PC-9 (cell line): ENCODE measurements around the gene MAP4K3. TPM values are rescaled to one million over a fixed set of nuclear protein-coding genes. Genes with fewer than 3 reads are reported as not detected.

Experiments used
- BruUV-seq: library from RNA; stranded (reverse); fragments of 400-500 nt; replicated peaks from 2 replicates; lab custom pipeline; 2021; lab: Mats Ljungman, UMichigan
- CTCF ChIA-PET: fragments of 300-600 bp; sonication (Branson Sonifier 250); formaldehyde crosslinking; loops from one replicate; lab custom pipeline; 2022; ENCODE audit warnings: antibody characterized with exemption; lab: Charles Lee
- POLR2A ChIA-PET: fragments of 300-600 bp; sonication (Branson Sonifier 250); formaldehyde crosslinking; loops from one replicate; lab custom pipeline; 2022; ENCODE audit warnings: antibody characterized with exemption; ENCODE audit not compliant: unreplicated experiment; lab: Charles Lee
- DNase-seq, 2 experiments: peaks; one replicate each; pipeline versions ENCODE4 v3.0.0 to v3.0.0-alpha.2; 2015 to 2022; ENCODE audit warnings: mixed read lengths in 1 of 2
- H2AFZ ChIP-seq: fragments of 200-600 bp; sonication (generic); 2 replicates; pipeline ENCODE4 v1.8.1; 2017; ENCODE audit warnings: antibody characterized with exemption
- H3F3A ChIP-seq: fragments of 200-600 bp; sonication (generic); 2 replicates; pipeline ENCODE4 v1.8.1; 2017; ENCODE audit warnings: antibody characterized with exemption, mild to moderate bottlenecking, low read depth; ENCODE audit not compliant: insufficient read depth
- H3K27ac ChIP-seq: fragments of 200-600 bp; sonication (generic); 2 replicates; pipeline ENCODE4 v1.6.1; 2016; ENCODE audit warnings: mixed run types
- H3K27me3 ChIP-seq: fragments of 200-600 bp; sonication (generic); 2 replicates; pipeline ENCODE4 v1.6.1; 2016; ENCODE audit warnings: low read depth, mixed run types; ENCODE audit not compliant: insufficient read depth
- H3K36me3 ChIP-seq: fragments of 200-600 bp; sonication (generic); 2 replicates; pipeline ENCODE4 v1.6.1; 2016; ENCODE audit warnings: low read depth, mixed run types
- H3K4me1 ChIP-seq: fragments of 200-600 bp; sonication (generic); replicated peaks from 2 replicates; pipeline ENCODE4 v1.6.1; 2016; ENCODE audit warnings: mixed run types; ENCODE audit not compliant: insufficient read depth
- H3K4me2 ChIP-seq: fragments of 200-600 bp; sonication (generic); 2 replicates; pipeline ENCODE4 v1.6.1; 2017; ENCODE audit warnings: mixed run types
- H3K4me3 ChIP-seq: fragments of 200-600 bp; sonication (generic); 2 replicates; pipeline ENCODE4 v1.6.1; 2016; ENCODE audit warnings: mixed run types
- H3K79me2 ChIP-seq: fragments of 200-600 bp; sonication (generic); 2 replicates; pipeline ENCODE4 v1.6.1; 2017; ENCODE audit warnings: low read depth, mixed run types
- H3K9me2 ChIP-seq: fragments of 200-600 bp; sonication (generic); 2 replicates; pipeline ENCODE4 v1.8.1; 2017; ENCODE audit warnings: mild to moderate bottlenecking; ENCODE audit not compliant: insufficient read depth
- H3K9me3 ChIP-seq: fragments of 200-600 bp; sonication (generic); 2 replicates; pipeline ENCODE4 v1.8.1; 2016; ENCODE audit warnings: low read depth; ENCODE audit not compliant: insufficient read depth
- H4K20me1 ChIP-seq: fragments of 200-600 bp; sonication (generic); 2 replicates; pipeline ENCODE4 v1.8.1; 2017; ENCODE audit not compliant: insufficient read depth
- EZH2 ChIP-seq: fragments of 200-600 bp; sonication (generic); IDR thresholded peaks from 2 replicates; pipeline ENCODE4 v1.8.0; 2017; ENCODE audit warnings: antibody characterized with exemption, low read depth
- intact Hi-C: fragments of 100-400 bp; cut with micrococcal nuclease; formaldehyde crosslinking; loops from one replicate; pipeline ENCODE4 v1.10.0; 2022; ENCODE audit not compliant: unreplicated experiment
- total RNA-seq: library from RNA; stranded (reverse); gene quantifications from 2 replicates; pipeline ENCODE4 v1.2.3, GENCODE V29; 2021
- TF ChIP-seq, protein P1 (sequence below): fragments of 200-600 bp; sonication (generic); conservative IDR thresholded peaks from 2 replicates; pipeline ENCODE4 v1.6.1; 2017; ENCODE audit warnings: mixed run types, antibody characterized with exemption, mild to moderate bottlenecking, moderate library complexity

Gene MAP4K3
- total RNA-seq, 1 experiment from 2014 or later, result 38.4 TPM

DNA sequence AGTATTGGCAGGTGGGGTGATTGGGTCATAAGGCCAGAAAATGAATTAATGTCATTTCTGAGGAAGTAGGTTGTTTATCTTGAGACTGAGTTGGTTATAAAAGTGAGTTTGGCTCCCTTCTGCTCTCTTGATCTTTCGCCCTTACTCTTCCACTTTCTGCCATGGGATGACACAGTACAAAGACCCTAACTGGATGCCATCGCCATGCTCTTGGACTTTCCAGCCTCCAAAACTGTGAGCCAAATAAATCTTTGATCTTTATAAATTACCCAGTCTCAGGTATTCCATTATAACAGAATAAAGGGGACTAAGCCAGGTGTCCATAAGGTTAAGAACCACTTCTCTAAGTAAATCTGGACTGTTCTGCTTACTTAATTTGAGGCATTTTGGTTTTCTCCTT, 44.4 kb downstream of the MAP4K3 start:
- Histone ChIP-seq H3K4me2 (no peak overlapping the region), H3K9me3 (no peaks in the 10 kb centered on the region), H3F3A (no peaks in the 10 kb centered on the region; the same call in 1 of the 2 replicates), H3K9me2 (no peaks in the 10 kb centered on the region), H3K27ac (no peak overlapping the region), H3K4me1 (no peaks in the 10 kb centered on the region), H3K79me2 (peaks cover 84% of the 10 kb centered on the region), H4K20me1 (peaks cover 4% of the 10 kb centered on the region), H2AFZ (no peak overlapping the region), H3K36me3 (no peaks in the 10 kb centered on the region), H3K4me3 (no peak overlapping the region), H3K27me3 (no peaks in the 10 kb centered on the region)
- intact Hi-C loops, result no loop called here
- ChIA-PET POLR2A (no interaction called here), CTCF (no interaction called here)
- BruUV-seq, result no TSS peak
- TF ChIP-seq, protein P1, sequence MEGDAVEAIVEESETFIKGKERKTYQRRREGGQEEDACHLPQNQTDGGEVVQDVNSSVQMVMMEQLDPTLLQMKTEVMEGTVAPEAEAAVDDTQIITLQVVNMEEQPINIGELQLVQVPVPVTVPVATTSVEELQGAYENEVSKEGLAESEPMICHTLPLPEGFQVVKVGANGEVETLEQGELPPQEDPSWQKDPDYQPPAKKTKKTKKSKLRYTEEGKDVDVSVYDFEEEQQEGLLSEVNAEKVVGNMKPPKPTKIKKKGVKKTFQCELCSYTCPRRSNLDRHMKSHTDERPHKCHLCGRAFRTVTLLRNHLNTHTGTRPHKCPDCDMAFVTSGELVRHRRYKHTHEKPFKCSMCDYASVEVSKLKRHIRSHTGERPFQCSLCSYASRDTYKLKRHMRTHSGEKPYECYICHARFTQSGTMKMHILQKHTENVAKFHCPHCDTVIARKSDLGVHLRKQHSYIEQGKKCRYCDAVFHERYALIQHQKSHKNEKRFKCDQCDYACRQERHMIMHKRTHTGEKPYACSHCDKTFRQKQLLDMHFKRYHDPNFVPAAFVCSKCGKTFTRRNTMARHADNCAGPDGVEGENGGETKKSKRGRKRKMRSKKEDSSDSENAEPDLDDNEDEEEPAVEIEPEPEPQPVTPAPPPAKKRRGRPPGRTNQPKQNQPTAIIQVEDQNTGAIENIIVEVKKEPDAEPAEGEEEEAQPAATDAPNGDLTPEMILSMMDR, result no peak
- no peak for TF ChIP-seq EZH2
- DNase-seq, result no peak

DNA sequence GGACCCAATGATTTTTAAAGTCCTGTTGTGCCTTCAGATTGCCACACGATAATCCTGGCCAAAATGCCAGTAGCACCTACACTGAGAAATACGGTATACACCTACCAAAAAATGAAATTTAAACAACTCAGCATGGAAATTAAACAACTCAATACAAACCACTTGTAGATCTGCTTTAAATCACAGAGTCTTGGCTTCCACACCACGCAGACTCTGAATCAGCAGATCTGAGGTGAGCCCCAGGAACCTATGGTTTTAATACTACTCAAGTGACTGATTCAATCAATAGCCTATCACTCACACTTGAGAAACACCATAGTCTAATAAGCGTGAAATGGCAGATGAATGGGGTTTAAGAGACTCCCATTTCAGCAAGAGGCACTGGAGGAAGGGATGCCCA, 46.9 kb downstream of the MAP4K3 start:
- no peak overlapping the region for H3K4me2 ChIP-seq
- H3K9me3 ChIP-seq, result no peaks in the 10 kb centered on the region; the same call in 1 of the 2 replicates
- H3K27ac ChIP-seq, result no peak overlapping the region
- intact Hi-C loops, result no loop called here
- no peaks in the 10 kb centered on the region for H3K9me2 ChIP-seq
- H3K79me2 ChIP-seq, result peaks cover 83% of the 10 kb centered on the region
- H3F3A ChIP-seq, result no peaks in the 10 kb centered on the region; the same call in 1 of the 2 replicates
- peaks cover 4% of the 10 kb centered on the region; the same call in 1 of the 2 replicates for H4K20me1 ChIP-seq
- ChIA-PET CTCF (no interaction called here), POLR2A (no interaction called here)
- no peaks in the 10 kb centered on the region for H3K36me3 ChIP-seq
- H3K4me3 ChIP-seq, result no peak overlapping the region
- TF ChIP-seq EZH2, result no peak
- TF ChIP-seq, protein P1, result no peak
- no peaks in the 10 kb centered on the region for H3K27me3 ChIP-seq
- no peak for DNase-seq
- H3K4me1 ChIP-seq, result no peaks in the 10 kb centered on the region
- BruUV-seq, result no TSS peak
- H2AFZ ChIP-seq, result no peak overlapping the region

DNA sequence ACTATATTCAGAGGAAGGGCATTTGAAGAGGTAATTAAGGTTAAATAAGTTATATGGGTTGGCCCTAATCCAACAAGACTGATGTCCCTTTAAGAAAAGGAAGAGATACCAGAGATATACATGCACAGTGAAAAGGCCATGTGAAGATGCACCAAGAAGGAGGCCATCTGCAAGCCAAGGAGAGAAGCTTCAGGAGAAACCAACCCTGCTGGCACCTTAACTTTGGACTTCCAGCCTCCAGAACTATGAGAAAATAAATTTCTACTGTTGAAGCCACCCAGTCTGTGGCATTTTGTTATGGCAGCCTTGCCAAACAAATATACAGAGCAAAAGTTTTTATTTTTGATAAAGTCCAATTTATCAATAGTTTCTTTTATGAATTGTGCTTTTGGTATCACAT, 51.0 kb downstream of the MAP4K3 start:
- Histone ChIP-seq H2AFZ (no peak overlapping the region), H3K9me2 (no peaks in the 10 kb centered on the region), H3K27ac (no peak overlapping the region), H3K36me3 (no peaks in the 10 kb centered on the region), H3K79me2 (peaks cover 72% of the 10 kb centered on the region), H3K4me3 (no peak overlapping the region), H4K20me1 (peaks cover 4% of the 10 kb centered on the region; the same call in 1 of the 2 replicates), H3K27me3 (no peaks in the 10 kb centered on the region), H3K4me2 (no peak overlapping the region), H3F3A (no peaks in the 10 kb centered on the region), H3K4me1 (no peaks in the 10 kb centered on the region), H3K9me3 (no peaks in the 10 kb centered on the region; the same call in 1 of the 2 replicates)
- intact Hi-C loops, result no loop called here
- no peak for DNase-seq
- no TSS peak for BruUV-seq
- CTCF ChIA-PET, result no interaction called here
- POLR2A ChIA-PET, result no interaction called here
- TF ChIP-seq EZH2, result no peak
- TF ChIP-seq, protein P1, result no peak
